IMR-90 (cell line): ENCODE measurements around the gene L1CAM. TPM values are rescaled to one million over a fixed set of nuclear protein-coding genes. Genes with fewer than 3 reads are reported as not detected.

Experiments used
- ATAC-seq: fragments of 200-7000 bp; cut with Tn5 transposase; 2 replicates; pipeline ENCODE4 v1.9.1; 2020; ENCODE audit warnings: low read depth, mild to moderate bottlenecking, moderate library complexity
- BruUV-seq: library from RNA; stranded (reverse); fragments of 400-500 nt; replicated peaks from 2 replicates; lab custom pipeline; 2021; lab: Mats Ljungman, UMichigan
- CTCF ChIA-PET: fragments of 300-600 bp; formaldehyde crosslinking; extraction: SDS; loops from one replicate; lab custom pipeline; 2021; ENCODE audit warnings: antibody characterized with exemption; lab: Yijun Ruan, JAX
- POLR2A ChIA-PET: fragments of 300-600 bp; sonication (Branson Sonifier 250); formaldehyde crosslinking; loops from one replicate; lab custom pipeline; 2022; ENCODE audit warnings: antibody characterized with exemption; ENCODE audit not compliant: unreplicated experiment; lab: Charles Lee
- DNase-seq: peaks from one replicate; pipeline ENCODE4 v3.0.0; 2013
- H2AFZ ChIP-seq: replicated peaks from 2 replicates; pipeline ENCODE3; 2013; ENCODE audit warnings: low read length, mild to moderate bottlenecking; ENCODE audit not compliant: poor library complexity
- H2AK5ac ChIP-seq: 2 replicates; pipeline ENCODE4 v1.6.1; 2013; ENCODE audit warnings: low read depth, low read length, inconsistent platforms
- H2AK9ac ChIP-seq: replicated peaks from 2 replicates; pipeline ENCODE3; 2013; ENCODE audit warnings: mild to moderate bottlenecking, low read depth, low read length, moderate library complexity; ENCODE audit not compliant: poor library complexity
- H2BK120ac ChIP-seq: 2 replicates; pipeline ENCODE4 v1.6.1; 2013; ENCODE audit warnings: low read depth, low read length, inconsistent platforms
- H2BK15ac ChIP-seq: 3 replicates; pipeline ENCODE4 v1.6.1; 2013; ENCODE audit warnings: low read depth, low read length, inconsistent platforms
- H2BK20ac ChIP-seq: 2 replicates; pipeline ENCODE4 v1.6.1; 2013; ENCODE audit warnings: low read depth, mild to moderate bottlenecking, inconsistent platforms, low read length, moderate library complexity
- H2BK5ac ChIP-seq: 2 replicates; pipeline ENCODE4 v1.6.1; 2013; ENCODE audit warnings: mild to moderate bottlenecking, low read depth, low read length, inconsistent platforms; ENCODE audit not compliant: poor library complexity, severe bottlenecking
- H3K14ac ChIP-seq: replicated peaks from 2 replicates; pipeline ENCODE4 v1.6.1; 2013; ENCODE audit warnings: low read depth, low read length, inconsistent platforms
- H3K18ac ChIP-seq: 2 replicates; pipeline ENCODE4 v1.6.1; 2013; ENCODE audit warnings: low read depth, low read length, control low read depth
- H3K23ac ChIP-seq: 2 replicates; pipeline ENCODE4 v1.6.1; 2013; ENCODE audit warnings: low read depth, low read length, inconsistent platforms
- H3K27ac ChIP-seq: 2 replicates; pipeline ENCODE4 v1.5.1; 2013; ENCODE audit warnings: mild to moderate bottlenecking, control low read depth, low read length; ENCODE audit not compliant: insufficient read depth
- H3K27me3 ChIP-seq: 2 replicates; pipeline ENCODE4 v1.6.1; 2013; ENCODE audit warnings: low read length; ENCODE audit not compliant: control insufficient read depth, insufficient read depth
- H3K36me3 ChIP-seq: 2 replicates; pipeline ENCODE4 v1.6.1; 2013; ENCODE audit warnings: low read length, mixed read lengths; ENCODE audit not compliant: control insufficient read depth, insufficient read depth
- H3K4ac ChIP-seq: 2 replicates; pipeline ENCODE4 v1.6.1; 2013; ENCODE audit warnings: low read depth, low read length, inconsistent platforms
- H3K4me1 ChIP-seq: 2 replicates; pipeline ENCODE4 v1.6.1; 2013; ENCODE audit warnings: low read length, mixed read lengths; ENCODE audit not compliant: control insufficient read depth, insufficient read depth
- H3K4me2 ChIP-seq: 2 replicates; pipeline ENCODE4 v1.6.1; 2013; ENCODE audit warnings: low read depth, mild to moderate bottlenecking, control low read depth, low read length, moderate library complexity
- H3K4me3 ChIP-seq: 2 replicates; pipeline ENCODE4 v1.5.1; 2013; ENCODE audit warnings: low read depth, mild to moderate bottlenecking, control low read depth, low read length, moderate library complexity; ENCODE audit not compliant: insufficient read depth
- H3K56ac ChIP-seq: 2 replicates; pipeline ENCODE4 v1.6.1; 2013; ENCODE audit warnings: low read length, inconsistent platforms; ENCODE audit not compliant: insufficient read depth; ENCODE audit errors: extremely low read depth
- H3K79me1 ChIP-seq, 2 experiments: 2 replicates each; pipeline ENCODE4 v1.6.1; 2013; ENCODE audit warnings: low read length in 2 of 2, inconsistent platforms in 1 of 2, low read depth in 1 of 2
- H3K9ac ChIP-seq: 2 replicates; pipeline ENCODE4 v1.6.1; 2013; ENCODE audit warnings: low read depth, low read length, control low read depth
- H3K9me1 ChIP-seq: 2 replicates; pipeline ENCODE4 v1.6.1; 2013; ENCODE audit warnings: low read length, inconsistent platforms; ENCODE audit not compliant: insufficient read depth
- H3K9me3 ChIP-seq: 2 replicates; pipeline ENCODE4 v1.6.1; 2013; ENCODE audit warnings: low read length; ENCODE audit not compliant: control insufficient read depth, insufficient read depth
- H4K20me1 ChIP-seq: 2 replicates; pipeline ENCODE4 v1.6.1; 2013; ENCODE audit warnings: low read length, inconsistent platforms; ENCODE audit not compliant: insufficient read depth
- H4K5ac ChIP-seq: 2 replicates; pipeline ENCODE4 v1.6.1; 2013; ENCODE audit warnings: mild to moderate bottlenecking, low read depth, low read length, control low read depth
- H4K8ac ChIP-seq, 2 experiments: 2 replicates each; pipeline ENCODE4 v1.6.1; 2013; ENCODE audit warnings: low read depth in 2 of 2, low read length in 2 of 2, control low read depth in 1 of 2, inconsistent platforms in 1 of 2
- H4K91ac ChIP-seq: 2 replicates; pipeline ENCODE4 v1.6.1; 2013; ENCODE audit warnings: low read depth, low read length, inconsistent platforms; ENCODE audit not compliant: insufficient read depth
- BHLHE40 ChIP-seq: fragments of 150-350 bp; IDR thresholded peaks from 2 replicates; pipeline ENCODE4 v1.6.1; 2016; ENCODE audit warnings: mild to moderate bottlenecking, low read depth, low read length
- CEBPB ChIP-seq: IDR thresholded peaks from 2 replicates; pipeline ENCODE4 v1.6.1; 2012; ENCODE audit warnings: low read depth, low read length, improper control_type of control experiment
- CHD1 ChIP-seq: IDR thresholded peaks from 2 replicates; pipeline ENCODE4 v1.6.1; 2012; ENCODE audit warnings: low read depth, low read length, improper control_type of control experiment
- CTCF ChIP-seq: conservative IDR thresholded peaks from 2 replicates; pipeline ENCODE4 v1.5.1; 2012; ENCODE audit warnings: mild to moderate bottlenecking, low read depth, low read length, improper control_type of control experiment
- FOS ChIP-seq: fragments of 150-350 bp; IDR thresholded peaks from 2 replicates; pipeline ENCODE4 v1.6.1; 2016; ENCODE audit warnings: low read depth, low read length
- MAFK ChIP-seq: IDR thresholded peaks from 2 replicates; pipeline ENCODE4 v1.6.1; 2012; ENCODE audit warnings: low read depth, low read length, improper control_type of control experiment
- MXI1 ChIP-seq: IDR thresholded peaks from 2 replicates; pipeline ENCODE4 v1.6.1; 2012; ENCODE audit warnings: low read depth, mild to moderate bottlenecking, low read length, moderate library complexity, borderline replicate concordance
- NFE2L2 ChIP-seq: fragments of 150-350 bp; IDR thresholded peaks from 2 replicates; pipeline ENCODE4 v1.6.1; 2016; ENCODE audit warnings: low read depth, mild to moderate bottlenecking, low read length
- RAD21 ChIP-seq: IDR thresholded peaks from 2 replicates; pipeline ENCODE4 v1.6.1; 2012; ENCODE audit warnings: low read length, improper control_type of control experiment
- RCOR1 ChIP-seq: IDR thresholded peaks from 2 replicates; pipeline ENCODE4 v1.6.1; 2012; ENCODE audit warnings: mild to moderate bottlenecking, low read length, improper control_type of control experiment; ENCODE audit not compliant: insufficient replicate concordance
- RFX5 ChIP-seq: IDR thresholded peaks from 2 replicates; pipeline ENCODE4 v1.8.0; 2012; ENCODE audit warnings: low read depth, mild to moderate bottlenecking, low read length, moderate library complexity
- SMC3 ChIP-seq: fragments of 150-350 bp; IDR thresholded peaks from 2 replicates; pipeline ENCODE4 v1.6.1; 2016; ENCODE audit warnings: low read depth, mild to moderate bottlenecking, antibody characterized with exemption, low read length, moderate library complexity
- WGBS, 2 experiments: methylation state at CpG; one replicate each; pipeline versions ENCODE4 v1.1.5 to v1.1.7; 2013; ENCODE audit warnings: missing lambda C conversion rate in 2 of 2; ENCODE audit not compliant: insufficient read length in 1 of 2; ENCODE audit errors: extremely low coverage in 2 of 2; 5-methylcytosine and 5-hydroxymethylcytosine counted together
- dilution Hi-C: fragments of 300-500 bp; cut with HindIII; formaldehyde crosslinking; loops from one replicate; pipeline ENCODE4 v1.14.3; 2018; ENCODE audit warnings: low sequenced_read_pairs; ENCODE audit not compliant: unreplicated experiment
- in situ Hi-C: fragments of 300-500 bp; cut with MboI; formaldehyde crosslinking; loops from 3 replicates; pipeline ENCODE4 v1.14.3; 2019; ENCODE audit warnings: low sequenced_read_pairs, inconsistent platforms, mixed read lengths
- intact Hi-C: fragments of 100-400 bp; cut with micrococcal nuclease; formaldehyde crosslinking; loops from 2 replicates; pipeline ENCODE4 v1.10.0; 2022
- polyA plus RNA-seq, 3 experiments: library from polyadenylated mRNA; depleted of rRNA; stranded (reverse); fragments of >200 nt; gene quantifications; 2 replicates each; pipeline ENCODE4 v1.2.3, GENCODE V29; 2012; ENCODE audit warnings: low replicate concordance in 1 of 3
- total RNA-seq: library from RNA; depleted of rRNA; stranded (reverse); fragments of >200 nt; gene quantifications from 2 replicates; pipeline ENCODE4 v1.2.3, GENCODE V29; 2012
- TF ChIP-seq, protein P1 (sequence below): fragments of 150-350 bp; IDR thresholded peaks from 2 replicates; pipeline ENCODE4 v1.6.1; 2016; ENCODE audit warnings: low read depth, mild to moderate bottlenecking, low read length, moderate library complexity, borderline replicate concordance
- TF ChIP-seq, protein P2 (sequence below): fragments of 150-350 bp; IDR thresholded peaks from 2 replicates; pipeline ENCODE4 v1.6.1; 2017; ENCODE audit warnings: mild to moderate bottlenecking, antibody characterized with exemption, low read length, low read depth

Gene L1CAM
- total and polyA plus RNA-seq, 2 of the 4 experiments (the other 2 are of a cell fraction) = 0.36 to 1.9 TPM

DNA sequence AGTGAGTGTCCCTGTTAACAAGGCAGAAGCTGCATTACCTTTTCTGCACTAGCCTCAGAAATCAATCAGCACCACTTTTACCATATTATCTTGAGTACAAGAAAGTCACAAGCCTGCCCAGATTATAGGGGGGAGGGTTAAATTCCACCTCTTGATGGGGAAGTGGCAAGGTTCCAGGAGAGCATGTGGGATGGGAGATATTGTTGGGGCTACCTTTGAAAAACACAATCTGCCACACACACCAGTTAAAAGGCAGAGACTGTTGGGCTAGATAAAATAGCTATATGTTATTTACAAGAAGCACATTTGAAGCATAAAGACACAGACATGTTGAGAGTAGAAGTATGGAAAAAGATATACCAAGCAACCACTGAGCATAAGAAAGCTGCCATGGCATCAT is 11.9 kb upstream of the L1CAM start (continued):
- TF ChIP-seq, protein P1, sequence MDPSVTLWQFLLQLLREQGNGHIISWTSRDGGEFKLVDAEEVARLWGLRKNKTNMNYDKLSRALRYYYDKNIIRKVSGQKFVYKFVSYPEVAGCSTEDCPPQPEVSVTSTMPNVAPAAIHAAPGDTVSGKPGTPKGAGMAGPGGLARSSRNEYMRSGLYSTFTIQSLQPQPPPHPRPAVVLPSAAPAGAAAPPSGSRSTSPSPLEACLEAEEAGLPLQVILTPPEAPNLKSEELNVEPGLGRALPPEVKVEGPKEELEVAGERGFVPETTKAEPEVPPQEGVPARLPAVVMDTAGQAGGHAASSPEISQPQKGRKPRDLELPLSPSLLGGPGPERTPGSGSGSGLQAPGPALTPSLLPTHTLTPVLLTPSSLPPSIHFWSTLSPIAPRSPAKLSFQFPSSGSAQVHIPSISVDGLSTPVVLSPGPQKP = no peak
- TF ChIP-seq RCOR1 = no peak
- TF ChIP-seq NFE2L2 = no peak
- TF ChIP-seq BHLHE40 = no peak
- TF ChIP-seq CEBPB = no peak

- Histone ChIP-seq H3K9ac (no peak overlapping the region), H3K36me3 (no peaks in the 10 kb centered on the region), H4K8ac (no peak overlapping the region), H3K79me1 (no peaks in the 10 kb centered on the region), H3K4me3 (no peak overlapping the region), H3K9me3 (peaks cover 9% of the 10 kb centered on the region), H4K5ac (no peak overlapping the region), H3K18ac (no peak overlapping the region), H2AK5ac (no peak overlapping the region), H3K23ac (no peak overlapping the region), H3K27me3 (peaks cover 65% of the 10 kb centered on the region), H2BK15ac (no peak overlapping the region), H3K4me2 (no peak overlapping the region), H2AFZ (no peak overlapping the region), H2BK5ac (no peak overlapping the region), H3K27ac (no peak overlapping the region), H3K9me1 (no peaks in the 10 kb centered on the region), H2BK120ac (no peak overlapping the region), H3K4ac (no peak overlapping the region), H4K20me1 (no peaks in the 10 kb centered on the region), H4K91ac (no peak overlapping the region), H3K4me1 (no peaks in the 10 kb centered on the region), H2AK9ac (no peak overlapping the region), H3K14ac (no peak overlapping the region), H3K56ac (no peak overlapping the region), H2BK20ac (no peak overlapping the region)
- intact Hi-C loops (no loop called here), dilution Hi-C loops (no loop called here), in situ Hi-C loops (no loop called here)
- CTCF ChIA-PET = no interaction called here
- POLR2A ChIA-PET = no interaction called here
- no peak for DNase-seq
- BruUV-seq = no TSS peak
- no peak for ATAC-seq
- WGBS, 2 experiments = 67% methylated on average over 1 of the region's 6 CpGs; no CpG with 5 or more reads in 1 of the 2 experiments
- no peak for TF ChIP-seq RCOR1
- no peak for TF ChIP-seq MAFK
- TF ChIP-seq NFE2L2 = no peak
- no peak for TF ChIP-seq CEBPB
- TF ChIP-seq CTCF = no peak
- TF ChIP-seq FOS = no peak
- no peak for TF ChIP-seq MXI1
- no peak for TF ChIP-seq BHLHE40
- TF ChIP-seq, protein P2, sequence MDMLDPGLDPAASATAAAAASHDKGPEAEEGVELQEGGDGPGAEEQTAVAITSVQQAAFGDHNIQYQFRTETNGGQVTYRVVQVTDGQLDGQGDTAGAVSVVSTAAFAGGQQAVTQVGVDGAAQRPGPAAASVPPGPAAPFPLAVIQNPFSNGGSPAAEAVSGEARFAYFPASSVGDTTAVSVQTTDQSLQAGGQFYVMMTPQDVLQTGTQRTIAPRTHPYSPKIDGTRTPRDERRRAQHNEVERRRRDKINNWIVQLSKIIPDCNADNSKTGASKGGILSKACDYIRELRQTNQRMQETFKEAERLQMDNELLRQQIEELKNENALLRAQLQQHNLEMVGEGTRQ = no peak
- no peak for TF ChIP-seq RAD21
- TF ChIP-seq CHD1 = no peak
- no peak for TF ChIP-seq RFX5
- TF ChIP-seq SMC3 = no peak
These were observed 3.1 kb upstream of the L1CAM start for GRCh38 chrX:153889123-153889522.
